IMR-90 (cell line): ENCODE data around the gene ENO2. TPM values are rescaled to one million over a fixed set of nuclear protein-coding genes. Genes with fewer than 3 reads are reported as not detected.
A peak's percentile ranks its signal among the peaks of the same experiment; 100 is the strongest.

Experiments used
- ATAC-seq: fragments of 200-7000 bp; cut with Tn5 transposase; 2 replicates; pipeline ENCODE4 v1.9.1; 2020; ENCODE audit warnings: low read depth, mild to moderate bottlenecking, moderate library complexity
- BruUV-seq: library from RNA; stranded (reverse); fragments of 400-500 nt; replicated peaks from 2 replicates; lab custom pipeline; 2021; lab: Mats Ljungman, UMichigan
- CTCF ChIA-PET: fragments of 300-600 bp; formaldehyde crosslinking; extraction: SDS; loops from one replicate; lab custom pipeline; 2021; ENCODE audit warnings: antibody characterized with exemption; lab: Yijun Ruan, JAX
- POLR2A ChIA-PET: fragments of 300-600 bp; sonication (Branson Sonifier 250); formaldehyde crosslinking; loops from one replicate; lab custom pipeline; 2022; ENCODE audit warnings: antibody characterized with exemption; ENCODE audit not compliant: unreplicated experiment; lab: Charles Lee
- DNase-seq: peaks from one replicate; pipeline ENCODE4 v3.0.0; 2013
- H2AFZ ChIP-seq: replicated peaks from 2 replicates; pipeline ENCODE3; 2013; ENCODE audit warnings: low read length, mild to moderate bottlenecking; ENCODE audit not compliant: poor library complexity
- H2AK5ac ChIP-seq: 2 replicates; pipeline ENCODE4 v1.6.1; 2013; ENCODE audit warnings: low read depth, low read length, inconsistent platforms
- H2AK9ac ChIP-seq: replicated peaks from 2 replicates; pipeline ENCODE3; 2013; ENCODE audit warnings: mild to moderate bottlenecking, low read depth, low read length, moderate library complexity; ENCODE audit not compliant: poor library complexity
- H2BK120ac ChIP-seq: 2 replicates; pipeline ENCODE4 v1.6.1; 2013; ENCODE audit warnings: low read depth, low read length, inconsistent platforms
- H2BK15ac ChIP-seq: 3 replicates; pipeline ENCODE4 v1.6.1; 2013; ENCODE audit warnings: low read depth, low read length, inconsistent platforms
- H2BK20ac ChIP-seq: 2 replicates; pipeline ENCODE4 v1.6.1; 2013; ENCODE audit warnings: low read depth, mild to moderate bottlenecking, inconsistent platforms, low read length, moderate library complexity
- H2BK5ac ChIP-seq: 2 replicates; pipeline ENCODE4 v1.6.1; 2013; ENCODE audit warnings: mild to moderate bottlenecking, low read depth, low read length, inconsistent platforms; ENCODE audit not compliant: poor library complexity, severe bottlenecking
- H3K14ac ChIP-seq: replicated peaks from 2 replicates; pipeline ENCODE4 v1.6.1; 2013; ENCODE audit warnings: low read depth, low read length, inconsistent platforms
- H3K18ac ChIP-seq: 2 replicates; pipeline ENCODE4 v1.6.1; 2013; ENCODE audit warnings: low read depth, low read length, control low read depth
- H3K23ac ChIP-seq: 2 replicates; pipeline ENCODE4 v1.6.1; 2013; ENCODE audit warnings: low read depth, low read length, inconsistent platforms
- H3K27ac ChIP-seq: 2 replicates; pipeline ENCODE4 v1.5.1; 2013; ENCODE audit warnings: mild to moderate bottlenecking, control low read depth, low read length; ENCODE audit not compliant: insufficient read depth
- H3K27me3 ChIP-seq: 2 replicates; pipeline ENCODE4 v1.6.1; 2013; ENCODE audit warnings: low read length; ENCODE audit not compliant: control insufficient read depth, insufficient read depth
- H3K36me3 ChIP-seq: 2 replicates; pipeline ENCODE4 v1.6.1; 2013; ENCODE audit warnings: low read length, mixed read lengths; ENCODE audit not compliant: control insufficient read depth, insufficient read depth
- H3K4ac ChIP-seq: 2 replicates; pipeline ENCODE4 v1.6.1; 2013; ENCODE audit warnings: low read depth, low read length, inconsistent platforms
- H3K4me1 ChIP-seq: 2 replicates; pipeline ENCODE4 v1.6.1; 2013; ENCODE audit warnings: low read length, mixed read lengths; ENCODE audit not compliant: control insufficient read depth, insufficient read depth
- H3K4me2 ChIP-seq: 2 replicates; pipeline ENCODE4 v1.6.1; 2013; ENCODE audit warnings: low read depth, mild to moderate bottlenecking, control low read depth, low read length, moderate library complexity
- H3K4me3 ChIP-seq: 2 replicates; pipeline ENCODE4 v1.5.1; 2013; ENCODE audit warnings: low read depth, mild to moderate bottlenecking, control low read depth, low read length, moderate library complexity; ENCODE audit not compliant: insufficient read depth
- H3K56ac ChIP-seq: 2 replicates; pipeline ENCODE4 v1.6.1; 2013; ENCODE audit warnings: low read length, inconsistent platforms; ENCODE audit not compliant: insufficient read depth; ENCODE audit errors: extremely low read depth
- H3K79me1 ChIP-seq, 2 experiments: 2 replicates each; pipeline ENCODE4 v1.6.1; 2013; ENCODE audit warnings: low read length in 2 of 2, inconsistent platforms in 1 of 2, low read depth in 1 of 2
- H3K9ac ChIP-seq: 2 replicates; pipeline ENCODE4 v1.6.1; 2013; ENCODE audit warnings: low read depth, low read length, control low read depth
- H3K9me1 ChIP-seq: 2 replicates; pipeline ENCODE4 v1.6.1; 2013; ENCODE audit warnings: low read length, inconsistent platforms; ENCODE audit not compliant: insufficient read depth
- H3K9me3 ChIP-seq: 2 replicates; pipeline ENCODE4 v1.6.1; 2013; ENCODE audit warnings: low read length; ENCODE audit not compliant: control insufficient read depth, insufficient read depth
- H4K20me1 ChIP-seq: 2 replicates; pipeline ENCODE4 v1.6.1; 2013; ENCODE audit warnings: low read length, inconsistent platforms; ENCODE audit not compliant: insufficient read depth
- H4K5ac ChIP-seq: 2 replicates; pipeline ENCODE4 v1.6.1; 2013; ENCODE audit warnings: mild to moderate bottlenecking, low read depth, low read length, control low read depth
- H4K8ac ChIP-seq, 2 experiments: 2 replicates each; pipeline ENCODE4 v1.6.1; 2013; ENCODE audit warnings: low read depth in 2 of 2, low read length in 2 of 2, control low read depth in 1 of 2, inconsistent platforms in 1 of 2
- H4K91ac ChIP-seq: 2 replicates; pipeline ENCODE4 v1.6.1; 2013; ENCODE audit warnings: low read depth, low read length, inconsistent platforms; ENCODE audit not compliant: insufficient read depth
- BHLHE40 ChIP-seq: fragments of 150-350 bp; IDR thresholded peaks from 2 replicates; pipeline ENCODE4 v1.6.1; 2016; ENCODE audit warnings: mild to moderate bottlenecking, low read depth, low read length
- CEBPB ChIP-seq: IDR thresholded peaks from 2 replicates; pipeline ENCODE4 v1.6.1; 2012; ENCODE audit warnings: low read depth, low read length, improper control_type of control experiment
- MAFK ChIP-seq: IDR thresholded peaks from 2 replicates; pipeline ENCODE4 v1.6.1; 2012; ENCODE audit warnings: low read depth, low read length, improper control_type of control experiment
- MAZ ChIP-seq: IDR thresholded peaks from 2 replicates; pipeline ENCODE4 v1.6.1; 2012; ENCODE audit warnings: low read depth, mild to moderate bottlenecking, low read length, improper control_type of control experiment, moderate library complexity, borderline replicate concordance
- MXI1 ChIP-seq: IDR thresholded peaks from 2 replicates; pipeline ENCODE4 v1.6.1; 2012; ENCODE audit warnings: low read depth, mild to moderate bottlenecking, low read length, moderate library complexity, borderline replicate concordance
- POLR2A ChIP-seq: IDR thresholded peaks from 2 replicates; pipeline ENCODE4 v1.6.1; 2012; ENCODE audit warnings: mild to moderate bottlenecking, low read depth, low read length
- RAD21 ChIP-seq: IDR thresholded peaks from 2 replicates; pipeline ENCODE4 v1.6.1; 2012; ENCODE audit warnings: low read length, improper control_type of control experiment
- RFX5 ChIP-seq: IDR thresholded peaks from 2 replicates; pipeline ENCODE4 v1.8.0; 2012; ENCODE audit warnings: low read depth, mild to moderate bottlenecking, low read length, moderate library complexity
- WGBS, 2 experiments: methylation state at CpG; one replicate each; pipeline versions ENCODE4 v1.1.5 to v1.1.7; 2013; ENCODE audit warnings: missing lambda C conversion rate in 2 of 2; ENCODE audit not compliant: insufficient read length in 1 of 2; ENCODE audit errors: extremely low coverage in 2 of 2; 5-methylcytosine and 5-hydroxymethylcytosine counted together
- dilution Hi-C: fragments of 300-500 bp; cut with HindIII; formaldehyde crosslinking; loops from one replicate; pipeline ENCODE4 v1.14.3; 2018; ENCODE audit warnings: low sequenced_read_pairs; ENCODE audit not compliant: unreplicated experiment
- in situ Hi-C: fragments of 300-500 bp; cut with MboI; formaldehyde crosslinking; loops from 3 replicates; pipeline ENCODE4 v1.14.3; 2019; ENCODE audit warnings: low sequenced_read_pairs, inconsistent platforms, mixed read lengths
- intact Hi-C: fragments of 100-400 bp; cut with micrococcal nuclease; formaldehyde crosslinking; loops from 2 replicates; pipeline ENCODE4 v1.10.0; 2022
- polyA plus RNA-seq, 3 experiments: library from polyadenylated mRNA; depleted of rRNA; stranded (reverse); fragments of >200 nt; gene quantifications; 2 replicates each; pipeline ENCODE4 v1.2.3, GENCODE V29; 2012; ENCODE audit warnings: low replicate concordance in 1 of 3
- total RNA-seq: library from RNA; depleted of rRNA; stranded (reverse); fragments of >200 nt; gene quantifications from 2 replicates; pipeline ENCODE4 v1.2.3, GENCODE V29; 2012
- TF ChIP-seq, protein P1 (sequence below): conservative IDR thresholded peaks from 2 replicates; pipeline ENCODE4 v1.5.1; 2012; ENCODE audit warnings: mild to moderate bottlenecking, low read depth, low read length, improper control_type of control experiment

The ENO2 gene
- total and polyA plus RNA-seq, 2 of the 4 experiments (the other 2 are of a cell fraction), result 28.3 to 92.8 TPM

- peaks cover 6 to 65% of the 10 kb centered on the region in 2 experiments; a peak in 3 of 4 replicates for H3K79me1 ChIP-seq
- 0 out of 4 replicates have a peak overlapping the region, but pooled peaks of 1 of the 2 experiments have one; percentile 1 for H4K8ac ChIP-seq
- dilution Hi-C loops, result no loop called here
- H3K23ac ChIP-seq, result peak overlapping the region; percentile 43; the same call in 1 of the 2 replicates
- H2AK9ac ChIP-seq, result peak overlapping the region; percentile 33
- in situ Hi-C loops, result no loop called here
- H4K91ac ChIP-seq, result no peak overlapping the region; the same call in 1 of the 2 replicates
- H3K27me3 ChIP-seq, result no peaks in the 10 kb centered on the region
- no peak overlapping the region; the same call in 1 of the 2 replicates for H3K4ac ChIP-seq
- H3K56ac ChIP-seq, result no peak overlapping the region
- peaks cover 46% of the 10 kb centered on the region for H3K36me3 ChIP-seq
- intact Hi-C loops, result no loop called here
- H3K27ac ChIP-seq, result peak overlapping the region; percentile 8; the same call in 1 of the 2 replicates
- H3K14ac ChIP-seq, result no peak overlapping the region
- peaks cover 55% of the 10 kb centered on the region for H4K20me1 ChIP-seq
- ATAC-seq, result no peak
- H2AFZ ChIP-seq, result no peak overlapping the region
- 20% methylated on average over 3 of the region's 8 CpGs; no CpG with 5 or more reads in 1 of the 2 experiments for WGBS, 2 experiments
- H2BK15ac ChIP-seq, result no peak overlapping the region
- H2BK20ac ChIP-seq, result no peak overlapping the region
- no peak overlapping the region; the same call in 1 of the 2 replicates for H3K9ac ChIP-seq
- H2AK5ac ChIP-seq, result no peak overlapping the region; the same call in 1 of the 2 replicates
- H3K9me3 ChIP-seq, result no peaks in the 10 kb centered on the region
- ChIA-PET CTCF (no interaction called here), POLR2A (interaction anchor here (0.6 kb wide), 1 partner anchor 245 kb away, joined by 6 read pairs; no protein-coding TSS in a partner anchor)
- TF ChIP-seq RFX5 (no peak), MAZ (no peak), MAFK (no peak), RAD21 (no peak), POLR2A (no peak), BHLHE40 (no peak), MXI1 (no peak), CEBPB (no peak)
- TF ChIP-seq, protein P1, sequence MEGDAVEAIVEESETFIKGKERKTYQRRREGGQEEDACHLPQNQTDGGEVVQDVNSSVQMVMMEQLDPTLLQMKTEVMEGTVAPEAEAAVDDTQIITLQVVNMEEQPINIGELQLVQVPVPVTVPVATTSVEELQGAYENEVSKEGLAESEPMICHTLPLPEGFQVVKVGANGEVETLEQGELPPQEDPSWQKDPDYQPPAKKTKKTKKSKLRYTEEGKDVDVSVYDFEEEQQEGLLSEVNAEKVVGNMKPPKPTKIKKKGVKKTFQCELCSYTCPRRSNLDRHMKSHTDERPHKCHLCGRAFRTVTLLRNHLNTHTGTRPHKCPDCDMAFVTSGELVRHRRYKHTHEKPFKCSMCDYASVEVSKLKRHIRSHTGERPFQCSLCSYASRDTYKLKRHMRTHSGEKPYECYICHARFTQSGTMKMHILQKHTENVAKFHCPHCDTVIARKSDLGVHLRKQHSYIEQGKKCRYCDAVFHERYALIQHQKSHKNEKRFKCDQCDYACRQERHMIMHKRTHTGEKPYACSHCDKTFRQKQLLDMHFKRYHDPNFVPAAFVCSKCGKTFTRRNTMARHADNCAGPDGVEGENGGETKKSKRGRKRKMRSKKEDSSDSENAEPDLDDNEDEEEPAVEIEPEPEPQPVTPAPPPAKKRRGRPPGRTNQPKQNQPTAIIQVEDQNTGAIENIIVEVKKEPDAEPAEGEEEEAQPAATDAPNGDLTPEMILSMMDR, result no peak
- peaks cover 9% of the 10 kb centered on the region for H3K9me1 ChIP-seq
- peaks cover 14% of the 10 kb centered on the region for H3K4me1 ChIP-seq
- H2BK5ac ChIP-seq, result peak overlapping the region; percentile 18
- H4K5ac ChIP-seq, result no peak overlapping the region
- peak; percentile 54 for DNase-seq
- BruUV-seq, result no TSS peak
- no peak overlapping the region for H2BK120ac ChIP-seq
- H3K4me3 ChIP-seq, result no peak overlapping the region
- H3K4me2 ChIP-seq, result no peak overlapping the region
- H3K18ac ChIP-seq, result no peak overlapping the region
Measured at GRCh38 chr12:6934110-6934509, 19.7 kb downstream of the ENO2 start.
